ENCODE results near the gene CPB2.

The CPB2 gene

GRCh38 chr13:46109451-46109850 is 4.6 kb upstream of the CPB2 start:
- H3K79me2 ChIP-seq (ENCODE audit: control insufficient read depth, insufficient read depth, low read length), result no peaks in the 10 kb centered on the region
- no peak overlapping the region for H2BK15ac ChIP-seq (replicated peaks; ENCODE audit: low read depth)
- H3K4me1 ChIP-seq (ENCODE audit: control insufficient read depth, low read depth, low read length), result no peaks in the 10 kb centered on the region
- H2BK5ac ChIP-seq (ENCODE audit: low read length), result no peak overlapping the region
- no peaks in the 10 kb centered on the region for H3K27me3 ChIP-seq (ENCODE audit: insufficient read depth, low read length, poor library complexity)
- no peak overlapping the region for H3K56ac ChIP-seq (ENCODE audit: low read length)
- no peak overlapping the region for H3K4ac ChIP-seq (ENCODE audit: low read depth, low read length)
- no peak overlapping the region for H3K18ac ChIP-seq (ENCODE audit: low read length)
- no peak overlapping the region for H4K5ac ChIP-seq (ENCODE audit: low read length)
- H3K36me3 ChIP-seq (ENCODE audit: control insufficient read depth, insufficient read depth, low read length), result no peaks in the 10 kb centered on the region
- DNase-seq, result no peak
- no peak overlapping the region for H2AK5ac ChIP-seq (ENCODE audit: low read length)
- no peaks in the 10 kb centered on the region for H3K79me1 ChIP-seq (ENCODE audit: low read length)
- WGBS (ENCODE audit: extremely low coverage, insufficient coverage, low lambda C conversion rate), result no CpG with 5 or more reads among the region's 4 CpGs
- H3K27ac ChIP-seq (ENCODE audit: low read depth, low read length), result no peak overlapping the region
- no peak overlapping the region for H3K4me2 ChIP-seq (ENCODE audit: low read length)
- no peak overlapping the region for H3K9ac ChIP-seq (ENCODE audit: low read length)
- H3K4me3 ChIP-seq (ENCODE audit: low read length), result no peak overlapping the region
- no peak overlapping the region for H4K8ac ChIP-seq (ENCODE audit: low read depth, low read length)
- no peak overlapping the region for H2BK120ac ChIP-seq (ENCODE audit: low read depth, low read length)
- H3K23ac ChIP-seq (ENCODE audit: low read length), result no peak overlapping the region

- Histone ChIP-seq H3K56ac (ENCODE audit: low read length) (no peak overlapping the region), H3K4me2 (ENCODE audit: low read length) (no peak overlapping the region), H3K18ac (ENCODE audit: low read length) (no peak overlapping the region), H2BK5ac (ENCODE audit: low read length) (no peak overlapping the region), H3K23ac (ENCODE audit: low read length) (no peak overlapping the region), H3K79me1 (ENCODE audit: low read length) (no peaks in the 10 kb centered on the region), H3K9ac (ENCODE audit: low read length) (no peak overlapping the region), H2BK15ac (replicated peaks; ENCODE audit: low read depth) (no peak overlapping the region), H2BK120ac (ENCODE audit: low read depth, low read length) (no peak overlapping the region), H3K4ac (ENCODE audit: low read depth, low read length) (no peak overlapping the region), H3K4me3 (ENCODE audit: low read length) (no peak overlapping the region), H3K36me3 (ENCODE audit: control insufficient read depth, insufficient read depth, low read length) (no peaks in the 10 kb centered on the region), H3K27ac (ENCODE audit: low read depth, low read length) (no peak overlapping the region), H4K8ac (ENCODE audit: low read depth, low read length) (no peak overlapping the region), H3K27me3 (ENCODE audit: insufficient read depth, low read length, poor library complexity) (no peaks in the 10 kb centered on the region), H2AK5ac (ENCODE audit: low read length) (no peak overlapping the region), H3K79me2 (ENCODE audit: control insufficient read depth, insufficient read depth, low read length) (no peaks in the 10 kb centered on the region), H4K5ac (ENCODE audit: low read length) (no peak overlapping the region), H3K4me1 (ENCODE audit: control insufficient read depth, low read depth, low read length) (no peaks in the 10 kb centered on the region)
- DNase-seq, result peak; percentile 13
- no CpG with 5 or more reads among the region's 4 CpGs for WGBS (ENCODE audit: extremely low coverage, insufficient coverage, low lambda C conversion rate)
Observed at GRCh38 chr13:46106839-46107371, 2.1 kb upstream of the CPB2 start.

DNA sequence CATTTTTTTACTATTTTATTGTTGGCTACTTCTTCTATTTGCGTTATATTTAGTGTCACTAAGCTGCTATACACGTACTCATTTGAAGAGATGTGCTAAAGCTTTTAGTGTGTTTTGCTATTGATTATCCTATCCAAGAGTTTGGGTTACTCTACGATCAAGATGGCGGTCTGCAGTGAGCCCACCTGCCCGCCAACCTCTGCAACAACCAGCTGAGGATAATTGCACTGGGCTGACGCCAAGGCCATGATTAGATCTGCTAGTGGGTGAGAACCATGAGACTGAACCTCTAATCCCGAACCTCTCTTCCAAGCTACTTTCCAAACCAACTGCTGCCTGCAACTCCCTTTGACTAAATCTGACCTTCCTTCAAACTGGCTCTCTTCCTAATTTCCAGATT is 1.8 kb downstream of the CPB2 start:
- no peak for DNase-seq

DNA sequence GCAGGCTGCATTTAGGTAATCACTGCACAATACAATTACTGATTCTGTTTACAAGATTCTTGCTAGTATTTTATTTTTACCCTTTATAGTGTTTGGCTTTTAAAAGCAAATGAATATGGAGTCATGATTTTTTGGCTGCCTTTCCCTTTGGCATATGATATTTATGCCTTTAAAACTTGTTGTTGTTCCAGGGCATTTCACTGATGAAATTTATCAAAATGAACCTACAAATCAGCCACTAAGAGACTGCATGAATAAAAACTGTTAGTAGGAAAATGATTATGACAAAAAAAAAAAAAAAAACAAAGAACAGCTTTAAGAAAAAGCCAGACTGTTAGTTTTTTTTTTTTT is 2.6 kb downstream of the CPB2 start:
- H3K4me1 ChIP-seq (ENCODE audit: control insufficient read depth, low read depth, low read length), result no peaks in the 10 kb centered on the region
- no peak overlapping the region for H3K4me3 ChIP-seq (ENCODE audit: low read length)
- H3K18ac ChIP-seq (ENCODE audit: low read length), result no peak overlapping the region
- no peak overlapping the region for H2BK120ac ChIP-seq (ENCODE audit: low read depth, low read length)
- no peaks in the 10 kb centered on the region for H3K79me2 ChIP-seq (ENCODE audit: control insufficient read depth, insufficient read depth, low read length)
- H2BK5ac ChIP-seq (ENCODE audit: low read length), result no peak overlapping the region
- H3K79me1 ChIP-seq (ENCODE audit: low read length), result no peaks in the 10 kb centered on the region
- H3K23ac ChIP-seq (ENCODE audit: low read length), result no peak overlapping the region
- H2BK15ac ChIP-seq (replicated peaks; ENCODE audit: low read depth), result no peak overlapping the region
- H3K4ac ChIP-seq (ENCODE audit: low read depth, low read length), result no peak overlapping the region
- H4K5ac ChIP-seq (ENCODE audit: low read length), result no peak overlapping the region
- H3K27me3 ChIP-seq (ENCODE audit: insufficient read depth, low read length, poor library complexity), result no peaks in the 10 kb centered on the region
- H3K9ac ChIP-seq (ENCODE audit: low read length), result no peak overlapping the region
- H3K4me2 ChIP-seq (ENCODE audit: low read length), result no peak overlapping the region
- H3K36me3 ChIP-seq (ENCODE audit: control insufficient read depth, insufficient read depth, low read length), result no peaks in the 10 kb centered on the region
- no peak overlapping the region for H3K56ac ChIP-seq (ENCODE audit: low read length)
- no peak overlapping the region for H2AK5ac ChIP-seq (ENCODE audit: low read length)
- DNase-seq, result no peak
- H3K27ac ChIP-seq (ENCODE audit: low read depth, low read length), result no peak overlapping the region
- no peak overlapping the region for H4K8ac ChIP-seq (ENCODE audit: low read depth, low read length)

More for the DNA sequence above, 1.8 kb downstream of the CPB2 start:
- Histone ChIP-seq H3K79me1 (ENCODE audit: low read length) (no peaks in the 10 kb centered on the region), H4K5ac (ENCODE audit: low read length) (no peak overlapping the region), H3K9ac (ENCODE audit: low read length) (no peak overlapping the region), H3K4me2 (ENCODE audit: low read length) (no peak overlapping the region), H3K79me2 (ENCODE audit: control insufficient read depth, insufficient read depth, low read length) (no peaks in the 10 kb centered on the region), H3K56ac (ENCODE audit: low read length) (no peak overlapping the region), H3K23ac (ENCODE audit: low read length) (no peak overlapping the region), H3K4me3 (ENCODE audit: low read length) (no peak overlapping the region), H2BK120ac (ENCODE audit: low read depth, low read length) (no peak overlapping the region), H3K4me1 (ENCODE audit: control insufficient read depth, low read depth, low read length) (no peaks in the 10 kb centered on the region), H4K8ac (ENCODE audit: low read depth, low read length) (no peak overlapping the region), H2BK5ac (ENCODE audit: low read length) (no peak overlapping the region), H3K18ac (ENCODE audit: low read length) (no peak overlapping the region), H3K4ac (ENCODE audit: low read depth, low read length) (no peak overlapping the region), H2AK5ac (ENCODE audit: low read length) (no peak overlapping the region), H3K27ac (ENCODE audit: low read depth, low read length) (no peak overlapping the region), H3K27me3 (ENCODE audit: insufficient read depth, low read length, poor library complexity) (no peaks in the 10 kb centered on the region), H3K36me3 (ENCODE audit: control insufficient read depth, insufficient read depth, low read length) (no peaks in the 10 kb centered on the region), H2BK15ac (replicated peaks; ENCODE audit: low read depth) (no peak overlapping the region)
- no CpG with 5 or more reads among the region's 7 CpGs for WGBS (ENCODE audit: extremely low coverage, insufficient coverage, low lambda C conversion rate)

DNA sequence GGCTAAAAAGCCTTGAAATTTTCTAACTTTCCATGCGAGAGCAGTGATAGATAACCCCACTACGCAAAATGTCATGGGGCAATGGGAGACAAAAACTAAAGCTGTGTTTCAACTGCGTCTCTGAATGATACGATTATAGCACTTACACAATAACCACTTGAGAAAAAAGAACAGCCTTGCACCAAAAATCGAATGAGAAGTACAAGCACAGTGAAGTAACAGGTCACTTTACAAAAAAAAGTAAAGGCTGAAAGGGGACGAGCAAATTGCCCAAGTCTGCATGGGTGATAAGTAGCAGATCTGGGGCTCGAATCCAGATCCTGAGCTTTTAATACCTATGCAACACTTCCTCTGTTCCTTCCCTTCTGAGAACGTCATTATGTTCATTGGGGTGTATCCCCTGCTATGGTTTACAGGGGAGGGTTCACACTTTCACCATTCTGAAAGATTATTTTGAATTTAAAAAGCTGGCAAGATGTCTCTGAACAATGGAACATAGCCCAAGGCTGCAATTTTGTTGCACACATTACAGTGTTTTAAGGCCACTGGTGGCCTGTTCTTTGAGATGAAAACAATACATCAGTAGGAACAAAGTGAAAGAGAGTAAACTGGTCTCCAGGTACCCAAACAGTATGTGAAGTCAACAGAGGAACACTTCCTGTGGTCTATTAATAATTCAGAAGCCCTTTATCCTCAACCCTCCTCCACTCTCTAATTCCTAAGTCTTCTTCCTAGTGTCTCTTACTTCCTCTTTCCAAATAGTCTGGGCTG is 3.2 kb downstream of the CPB2 start:
- H3K4ac ChIP-seq (ENCODE audit: low read depth, low read length), result no peak overlapping the region
- H3K36me3 ChIP-seq (ENCODE audit: control insufficient read depth, insufficient read depth, low read length), result no peaks in the 10 kb centered on the region
- H4K8ac ChIP-seq (ENCODE audit: low read depth, low read length), result no peak overlapping the region
- H3K56ac ChIP-seq (ENCODE audit: low read length), result no peak overlapping the region
- no peak overlapping the region for H3K4me2 ChIP-seq (ENCODE audit: low read length)
- no peaks in the 10 kb centered on the region for H3K4me1 ChIP-seq (ENCODE audit: control insufficient read depth, low read depth, low read length)
- H3K27ac ChIP-seq (ENCODE audit: low read depth, low read length), result no peak overlapping the region
- no peaks in the 10 kb centered on the region for H3K79me2 ChIP-seq (ENCODE audit: control insufficient read depth, insufficient read depth, low read length)
- H2AK5ac ChIP-seq (ENCODE audit: low read length), result no peak overlapping the region
- H2BK15ac ChIP-seq (replicated peaks; ENCODE audit: low read depth), result no peak overlapping the region
- WGBS (ENCODE audit: extremely low coverage, insufficient coverage, low lambda C conversion rate), result no CpG with 5 or more reads among the region's 8 CpGs
- H3K79me1 ChIP-seq (ENCODE audit: low read length), result no peaks in the 10 kb centered on the region
- H4K5ac ChIP-seq (ENCODE audit: low read length), result no peak overlapping the region
- no peak overlapping the region for H3K9ac ChIP-seq (ENCODE audit: low read length)
- no peaks in the 10 kb centered on the region for H3K27me3 ChIP-seq (ENCODE audit: insufficient read depth, low read length, poor library complexity)
- no peak overlapping the region for H3K4me3 ChIP-seq (ENCODE audit: low read length)
- no peak for DNase-seq
- no peak overlapping the region for H2BK5ac ChIP-seq (ENCODE audit: low read length)
- no peak overlapping the region for H2BK120ac ChIP-seq (ENCODE audit: low read depth, low read length)
- H3K23ac ChIP-seq (ENCODE audit: low read length), result no peak overlapping the region
- H3K18ac ChIP-seq (ENCODE audit: low read length), result no peak overlapping the region

- no CpG with 5 or more reads among the region's 4 CpGs for WGBS (ENCODE audit: extremely low coverage, insufficient coverage, low lambda C conversion rate)
Observed at GRCh38 chr13:46101002-46101401, 3.8 kb downstream of the CPB2 start.

More at GRCh38 chr13:46101002-46101401, 3.8 kb downstream of the CPB2 start:
- Histone ChIP-seq H4K8ac (ENCODE audit: low read depth, low read length) (no peak overlapping the region), H3K27ac (ENCODE audit: low read depth, low read length) (no peak overlapping the region), H3K18ac (ENCODE audit: low read length) (no peak overlapping the region), H2BK15ac (replicated peaks; ENCODE audit: low read depth) (no peak overlapping the region), H2BK5ac (ENCODE audit: low read length) (no peak overlapping the region), H3K56ac (ENCODE audit: low read length) (no peak overlapping the region), H3K79me2 (ENCODE audit: control insufficient read depth, insufficient read depth, low read length) (no peaks in the 10 kb centered on the region), H3K4me2 (ENCODE audit: low read length) (no peak overlapping the region), H3K4ac (ENCODE audit: low read depth, low read length) (no peak overlapping the region), H3K27me3 (ENCODE audit: insufficient read depth, low read length, poor library complexity) (no peaks in the 10 kb centered on the region), H3K23ac (ENCODE audit: low read length) (no peak overlapping the region), H3K36me3 (ENCODE audit: control insufficient read depth, insufficient read depth, low read length) (no peaks in the 10 kb centered on the region), H2AK5ac (ENCODE audit: low read length) (no peak overlapping the region), H3K4me1 (ENCODE audit: control insufficient read depth, low read depth, low read length) (no peaks in the 10 kb centered on the region), H4K5ac (ENCODE audit: low read length) (no peak overlapping the region), H3K79me1 (ENCODE audit: low read length) (no peaks in the 10 kb centered on the region), H3K9ac (ENCODE audit: low read length) (no peak overlapping the region), H3K4me3 (ENCODE audit: low read length) (no peak overlapping the region), H2BK120ac (ENCODE audit: low read depth, low read length) (no peak overlapping the region)
- no peak for DNase-seq

Data from mesendoderm (in vitro differentiated cells).